RPMI7951 (cell line): ENCODE measurements around the gene ARHGAP6. TPM values are rescaled to one million over a fixed set of nuclear protein-coding genes. Genes with fewer than 3 reads are reported as not detected.
"Not testable (repeated sequence)": the region's sequence is repeated elsewhere in the genome, so short reads cannot be mapped to it uniquely, and the experiment has no call there.

ENCODE experiments used
- DNase-seq: peaks from one replicate; pipeline ENCODE4 v3.0.0-alpha.2; 2012; ENCODE audit warnings: low read depth
- total RNA-seq: library from RNA; depleted of rRNA; stranded (reverse); fragments of >200 nt; shearing (Covaris generic); gene quantifications from 2 replicates; pipeline ENCODE4 v1.2.3, GENCODE V29; 2014

Gene ARHGAP6
- total RNA-seq, 1 experiment from 2014 or later = not detected

DNA sequence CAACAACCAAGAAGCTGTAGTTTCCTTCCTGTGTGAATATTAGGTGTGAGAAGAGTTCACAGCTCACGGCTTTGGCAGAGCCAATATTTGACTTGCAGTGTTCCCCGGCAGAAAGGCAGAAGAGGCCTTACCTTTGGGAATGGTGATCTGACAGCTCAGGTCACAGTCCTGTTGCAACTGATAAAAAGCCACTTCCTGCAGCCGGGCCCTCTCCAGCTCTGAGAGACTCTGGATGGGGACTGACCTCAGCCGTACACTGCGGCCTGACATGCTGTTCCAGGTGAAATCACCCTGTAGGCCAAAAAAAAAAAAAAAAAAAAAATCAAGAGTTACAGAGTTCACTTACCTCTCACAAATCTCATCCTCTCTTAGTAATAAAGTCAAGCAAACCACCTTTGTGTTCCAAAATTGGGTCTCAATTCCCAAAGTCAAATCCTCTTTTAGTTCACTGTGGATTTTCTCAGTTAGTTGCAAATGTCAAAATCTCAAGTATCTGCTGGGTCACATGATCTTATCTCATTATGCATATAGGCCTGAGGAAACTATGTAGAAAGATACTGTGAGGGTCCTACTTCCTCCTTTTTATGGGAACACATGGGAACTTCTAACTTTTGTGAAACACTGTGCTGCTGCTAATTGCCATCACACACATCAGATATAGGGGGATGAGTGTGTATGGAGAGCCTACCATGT is 411.2 kb downstream of the ARHGAP6 start:
- DNase-seq = no peak

DNA sequence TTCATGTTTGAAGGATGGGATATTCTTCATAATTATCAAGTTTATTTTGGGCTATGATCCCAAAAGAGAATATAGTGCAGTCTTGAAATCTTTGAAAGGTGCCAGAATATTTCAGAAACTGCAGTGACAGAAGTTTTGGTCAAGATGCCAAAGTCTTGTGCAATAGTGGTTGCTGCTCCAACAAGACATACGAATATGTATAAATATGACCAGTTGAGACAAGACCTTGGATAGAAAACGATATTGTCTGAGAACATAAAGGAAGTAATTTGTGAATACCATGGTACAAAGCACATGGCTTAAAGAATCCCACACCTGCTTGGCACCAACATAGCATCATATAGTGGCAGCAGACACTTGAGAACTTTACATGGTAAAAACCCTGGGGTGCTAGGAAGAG is 421.1 kb downstream of the ARHGAP6 start:
- DNase-seq = no peak

DNA sequence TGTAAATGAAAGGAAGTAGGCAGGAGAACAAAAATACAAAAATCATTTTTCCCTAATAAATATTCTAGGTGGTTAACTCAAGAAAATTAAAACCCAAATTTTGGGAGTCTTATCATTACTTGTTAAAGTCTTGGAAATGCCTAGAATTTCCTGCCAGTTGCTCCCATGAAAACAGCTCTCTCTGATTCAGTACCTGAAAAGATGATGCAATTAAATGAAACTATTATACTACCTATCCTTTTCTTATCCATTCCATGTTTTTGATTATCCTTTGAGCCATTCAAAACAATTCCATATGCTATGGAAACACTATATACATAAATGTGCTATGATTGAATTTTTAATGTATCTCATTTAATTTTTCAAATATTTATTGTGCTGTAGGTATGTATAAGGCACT is 423.0 kb downstream of the ARHGAP6 start:
- no peak for DNase-seq

DNA sequence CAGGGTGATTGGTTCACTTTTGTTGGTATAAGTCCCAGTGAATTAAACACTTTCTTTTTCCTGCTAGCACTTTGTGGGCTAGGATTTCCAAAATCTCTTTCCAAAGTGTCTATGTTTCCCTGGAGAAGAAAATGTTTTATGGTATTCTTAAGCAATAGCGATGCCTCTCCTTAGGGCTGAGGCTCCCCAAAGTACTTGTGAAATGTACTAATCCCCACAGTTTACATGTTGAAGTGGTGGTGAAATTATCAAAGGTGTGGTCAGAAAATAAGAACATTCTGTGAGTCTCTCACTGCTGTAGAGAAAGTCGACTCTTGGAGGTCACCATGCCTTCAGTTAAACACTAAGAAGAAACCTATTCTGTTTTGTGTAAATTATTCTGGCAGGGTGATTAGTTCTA is 424.0 kb downstream of the ARHGAP6 start:
- no peak for DNase-seq

DNA sequence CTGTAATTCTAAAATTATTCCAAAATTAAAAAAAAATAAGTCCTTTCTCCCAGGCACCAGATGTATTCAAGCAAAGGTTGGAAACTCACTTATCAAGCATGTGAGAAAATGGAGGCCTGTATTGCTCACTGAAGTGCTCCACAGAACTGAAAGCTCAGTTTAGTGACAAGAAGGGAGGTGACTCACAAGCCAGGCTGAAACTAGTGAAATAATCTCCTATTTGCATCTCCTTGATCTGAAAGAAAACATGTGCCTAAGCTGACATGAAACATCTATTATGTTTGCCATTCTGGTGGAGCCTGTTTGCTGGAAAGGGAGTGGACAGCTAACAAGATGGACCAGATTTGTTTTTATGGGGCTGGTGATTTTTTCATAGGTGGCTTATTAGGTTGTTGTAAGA is 426.5 kb downstream of the ARHGAP6 start:
- no peak for DNase-seq

DNA sequence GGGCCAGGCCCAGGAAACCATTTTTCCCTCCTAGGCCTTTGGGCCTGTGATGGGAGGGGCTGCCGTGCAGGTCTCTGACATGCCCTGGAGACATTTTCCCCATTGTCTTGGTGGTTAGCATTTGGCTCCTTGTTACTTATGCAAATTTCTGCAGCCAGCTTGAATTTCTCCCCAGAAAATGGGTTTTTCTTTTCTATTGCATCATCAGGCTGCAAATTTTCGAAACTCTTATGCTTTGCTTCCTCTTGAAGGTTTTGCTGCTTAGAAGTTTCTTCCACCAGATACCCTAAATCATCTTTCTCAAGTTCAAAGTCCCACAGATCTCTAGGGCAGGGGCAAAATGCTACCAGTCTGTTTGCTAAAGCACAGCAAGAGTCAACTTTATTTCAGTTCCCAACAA is 430.3 kb downstream of the ARHGAP6 start:
- DNase-seq = not testable (repeated sequence)

DNA sequence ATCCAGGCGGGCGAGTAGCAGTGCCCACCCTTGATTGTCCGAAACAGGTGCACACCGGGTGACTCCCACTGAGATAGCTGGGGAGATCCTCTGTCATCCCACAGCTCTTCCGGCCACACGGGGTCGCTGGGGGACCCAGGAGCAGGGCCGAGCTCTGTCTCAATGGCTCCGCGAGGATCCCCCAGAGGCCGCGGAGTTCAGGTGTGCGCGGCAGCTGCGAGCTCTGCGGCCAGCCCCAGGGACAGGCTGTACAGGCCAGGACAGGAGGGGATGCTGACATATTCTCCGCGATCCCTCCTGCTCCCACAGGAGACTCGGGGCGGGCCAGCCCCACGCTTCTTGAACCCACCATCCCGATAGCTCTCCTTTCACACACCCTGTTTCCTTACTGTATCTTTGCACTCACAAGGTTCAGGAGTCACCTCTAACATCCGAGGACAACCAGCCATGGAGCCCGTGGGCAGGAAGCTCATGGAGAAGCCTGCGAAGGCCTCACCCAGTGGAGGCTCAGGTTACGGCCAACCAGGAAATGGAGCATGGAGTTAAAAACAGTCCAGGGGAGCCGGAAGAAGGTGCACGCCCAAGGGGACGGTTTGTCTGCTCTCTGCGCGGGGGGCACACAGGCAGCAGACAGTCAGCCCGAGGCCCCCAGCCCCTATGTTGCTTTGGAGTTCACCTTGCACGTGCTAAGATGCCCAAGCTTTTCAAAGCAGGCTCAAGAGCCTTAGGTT is 450.4 kb downstream of the ARHGAP6 start:
- DNase-seq = no peak

DNA sequence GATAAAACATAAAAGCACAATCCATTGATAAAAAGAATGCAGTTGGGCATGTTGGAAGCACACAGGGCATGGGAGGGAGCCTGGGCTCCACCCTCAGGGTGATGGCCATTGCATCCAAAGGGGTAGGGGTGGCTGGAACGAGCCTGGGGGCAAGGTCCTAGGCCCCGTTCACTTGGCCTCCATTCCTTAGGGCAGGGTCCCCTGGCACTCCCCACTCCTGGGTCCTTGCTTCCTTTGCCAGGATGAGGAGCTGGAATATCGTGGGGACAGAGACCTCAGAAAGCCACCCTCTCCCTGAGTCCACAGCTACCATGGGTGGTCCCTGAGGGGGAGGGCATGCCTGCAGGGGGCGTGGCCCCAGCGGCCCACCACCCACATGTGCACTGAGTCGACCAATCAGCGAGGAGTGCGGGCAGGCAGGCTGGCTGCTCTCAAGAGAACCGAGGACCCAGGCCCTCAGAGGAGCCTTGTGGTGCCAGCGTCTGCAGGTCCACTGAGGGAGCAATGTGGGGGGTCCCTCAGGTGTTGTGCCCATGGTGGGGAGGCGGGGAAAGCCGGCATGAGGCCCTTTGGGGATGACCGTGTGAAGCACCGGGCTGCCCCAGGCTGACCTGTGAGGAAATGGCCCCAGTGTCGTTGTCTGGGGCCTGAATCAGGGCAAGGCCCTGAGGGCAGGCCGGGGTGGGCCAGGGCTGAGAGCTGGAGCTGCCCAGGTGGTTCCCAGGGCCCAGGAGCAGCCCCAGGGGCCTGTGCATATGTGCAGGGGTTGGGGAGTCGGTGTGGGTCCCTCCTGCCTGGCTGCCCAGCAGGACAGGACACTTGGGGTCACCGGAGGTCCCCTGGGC is 451.2 kb downstream of the ARHGAP6 start:
- no peak for DNase-seq

DNA sequence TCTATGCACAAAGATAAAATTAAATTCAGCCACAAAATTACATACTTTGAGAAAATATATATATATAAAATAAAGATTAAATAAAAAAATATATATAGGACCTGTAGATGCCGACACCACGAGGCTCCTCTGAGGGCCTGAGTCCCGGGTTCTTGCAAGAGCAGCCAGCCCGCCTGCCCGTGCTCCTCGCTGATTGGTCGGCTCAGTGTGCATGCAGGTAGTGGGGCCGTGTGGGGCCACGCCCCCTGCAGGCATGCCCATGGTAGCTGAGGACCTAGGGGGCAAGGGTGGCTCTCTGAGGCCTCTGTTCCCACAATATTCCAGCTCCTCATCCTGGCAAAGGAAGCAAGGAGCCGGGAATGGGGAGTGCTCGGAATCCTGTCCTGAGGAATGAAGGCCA is 453.0 kb downstream of the ARHGAP6 start:
- DNase-seq = no peak

DNA sequence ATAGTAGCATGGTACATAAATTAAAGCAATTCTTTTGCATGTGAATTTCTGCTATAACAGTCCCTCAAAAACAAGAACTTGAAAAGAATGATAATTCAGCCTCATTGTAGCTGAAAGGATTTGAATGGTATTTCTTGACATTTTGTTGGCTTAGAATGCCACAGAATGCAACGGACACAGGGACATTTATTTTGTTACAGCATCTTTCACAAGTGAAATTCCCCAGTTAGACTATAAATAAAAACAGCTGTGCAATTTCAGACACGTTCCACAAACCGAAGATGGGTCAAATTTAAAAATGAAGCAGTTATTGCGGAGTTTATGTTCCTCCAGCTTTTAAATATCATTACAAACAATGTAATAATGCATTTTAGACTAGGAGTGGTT is 455.3 kb downstream of the ARHGAP6 start:
- no peak for DNase-seq

DNA sequence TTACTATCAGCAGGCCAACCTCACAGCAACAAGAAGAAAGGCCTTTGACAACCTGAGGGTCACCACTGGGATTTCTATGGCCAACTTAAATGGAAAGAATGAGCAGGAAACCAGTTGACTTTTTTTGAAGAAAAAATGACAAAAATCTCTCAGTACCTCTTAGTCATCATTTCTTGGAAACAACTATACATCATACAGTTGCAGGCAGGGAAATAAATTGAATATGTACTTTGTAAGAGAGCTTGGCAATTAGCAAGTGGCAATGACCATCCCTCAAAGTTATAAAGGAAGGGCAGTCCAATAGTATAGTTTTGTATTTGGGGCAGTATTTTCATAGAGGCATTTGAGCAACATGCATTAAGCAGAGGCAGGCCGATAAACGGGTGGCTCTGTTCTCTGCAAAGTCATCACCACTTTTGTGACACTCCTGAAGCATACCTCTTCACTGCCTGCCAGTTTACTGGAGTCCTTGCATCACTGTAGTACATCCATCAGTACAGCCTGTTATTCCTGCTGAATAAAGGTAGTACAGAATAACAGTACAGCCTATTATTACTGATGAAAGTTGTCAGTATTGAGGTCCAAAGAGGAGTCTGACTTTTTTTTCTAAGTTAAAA is 455.8 kb downstream of the ARHGAP6 start:
- DNase-seq = no peak

DNA sequence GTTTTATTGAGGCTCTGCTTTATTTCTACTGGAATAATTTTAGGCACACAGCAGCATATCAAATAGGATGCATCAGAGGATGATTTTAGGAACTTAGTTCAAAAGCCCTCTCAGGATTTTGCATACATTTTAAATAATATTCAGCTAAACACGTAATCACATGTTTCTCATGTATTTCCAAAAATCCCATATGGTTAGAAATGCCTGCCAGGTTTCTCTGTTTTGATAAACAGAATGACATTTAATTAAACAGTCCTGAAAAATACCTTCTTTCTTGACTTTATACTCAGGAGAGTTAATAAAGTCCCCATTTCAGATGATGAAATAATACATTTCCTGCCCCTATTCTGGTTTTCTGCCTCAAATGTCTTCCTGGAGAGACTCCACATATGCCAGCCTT is 459.0 kb downstream of the ARHGAP6 start:
- no peak for DNase-seq

DNA sequence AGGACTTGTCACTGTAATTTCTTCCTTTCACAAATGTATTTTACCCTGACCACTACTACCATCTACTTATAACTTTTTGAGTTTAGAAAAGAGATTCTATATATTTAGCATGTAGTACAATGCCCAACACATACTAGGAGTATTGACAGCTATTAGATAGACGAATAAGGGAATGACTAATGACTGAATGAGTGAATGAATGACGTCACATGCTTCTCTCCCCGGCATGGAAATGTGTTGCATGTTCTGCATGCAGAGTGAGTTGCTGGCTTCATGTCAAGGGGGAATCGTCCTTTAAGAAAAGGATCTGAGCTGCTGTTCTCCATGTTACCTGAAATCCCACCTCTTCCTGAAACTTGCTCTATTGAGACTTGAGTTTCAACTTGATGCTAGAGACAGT is 459.9 kb downstream of the ARHGAP6 start:
- DNase-seq = no peak

DNA sequence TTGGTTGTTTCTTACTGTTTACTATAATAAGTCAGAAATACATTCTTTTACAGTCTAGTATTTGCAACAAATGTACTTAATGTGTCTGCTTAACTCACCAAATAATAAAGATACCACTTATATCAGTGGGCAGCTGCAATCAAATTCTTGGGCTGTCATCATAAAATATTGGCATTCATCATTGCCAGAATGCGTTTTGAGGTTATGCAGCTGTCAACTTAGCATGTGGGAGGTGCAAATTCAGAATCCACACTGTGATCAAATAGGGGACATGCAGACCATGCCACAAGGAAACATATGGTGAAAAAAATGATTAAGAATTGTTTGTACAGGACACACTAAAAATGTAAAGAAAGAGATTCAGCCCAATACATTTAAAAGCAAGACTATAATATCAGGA is 468.0 kb downstream of the ARHGAP6 start:
- no peak for DNase-seq

DNA sequence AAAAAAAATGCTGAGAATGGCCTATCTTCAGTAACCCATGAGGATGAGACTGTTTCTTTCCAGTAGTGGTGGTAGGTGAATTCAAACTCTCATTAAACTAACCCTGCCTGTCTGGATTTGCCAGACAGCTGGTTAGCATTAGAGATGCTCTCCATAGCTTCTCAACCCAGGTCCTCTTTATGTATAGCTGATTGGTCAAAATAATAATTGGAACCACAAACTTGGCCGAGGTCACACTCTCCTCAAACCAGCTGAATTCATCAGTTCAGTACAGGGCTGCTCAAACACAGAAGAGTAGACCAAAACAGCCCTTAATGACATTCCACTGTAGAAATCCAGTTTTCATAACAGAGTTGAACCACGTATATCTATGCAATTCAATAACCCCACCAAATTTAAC is 469.2 kb downstream of the ARHGAP6 start:
- no peak for DNase-seq

DNA sequence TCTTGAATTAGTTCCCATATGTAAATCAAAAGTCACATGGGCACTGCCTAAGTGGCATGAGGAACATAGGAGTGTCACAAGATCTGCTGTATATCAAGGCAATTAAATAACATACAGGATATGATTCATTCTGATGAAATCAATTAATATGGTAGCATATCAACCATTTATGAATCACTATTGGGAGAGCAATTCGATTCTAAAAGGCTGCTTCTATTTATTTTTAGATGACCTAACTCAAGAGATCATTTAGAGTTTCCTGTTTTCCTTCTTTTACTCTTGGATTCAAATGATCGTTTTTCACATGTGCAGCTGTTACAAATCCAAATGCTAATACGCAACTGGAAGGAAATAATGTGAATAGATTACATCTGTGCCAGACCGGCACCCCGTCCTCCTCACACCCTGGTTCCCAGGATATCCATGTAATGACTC is 472.7 kb downstream of the ARHGAP6 start:
- DNase-seq = no peak

DNA sequence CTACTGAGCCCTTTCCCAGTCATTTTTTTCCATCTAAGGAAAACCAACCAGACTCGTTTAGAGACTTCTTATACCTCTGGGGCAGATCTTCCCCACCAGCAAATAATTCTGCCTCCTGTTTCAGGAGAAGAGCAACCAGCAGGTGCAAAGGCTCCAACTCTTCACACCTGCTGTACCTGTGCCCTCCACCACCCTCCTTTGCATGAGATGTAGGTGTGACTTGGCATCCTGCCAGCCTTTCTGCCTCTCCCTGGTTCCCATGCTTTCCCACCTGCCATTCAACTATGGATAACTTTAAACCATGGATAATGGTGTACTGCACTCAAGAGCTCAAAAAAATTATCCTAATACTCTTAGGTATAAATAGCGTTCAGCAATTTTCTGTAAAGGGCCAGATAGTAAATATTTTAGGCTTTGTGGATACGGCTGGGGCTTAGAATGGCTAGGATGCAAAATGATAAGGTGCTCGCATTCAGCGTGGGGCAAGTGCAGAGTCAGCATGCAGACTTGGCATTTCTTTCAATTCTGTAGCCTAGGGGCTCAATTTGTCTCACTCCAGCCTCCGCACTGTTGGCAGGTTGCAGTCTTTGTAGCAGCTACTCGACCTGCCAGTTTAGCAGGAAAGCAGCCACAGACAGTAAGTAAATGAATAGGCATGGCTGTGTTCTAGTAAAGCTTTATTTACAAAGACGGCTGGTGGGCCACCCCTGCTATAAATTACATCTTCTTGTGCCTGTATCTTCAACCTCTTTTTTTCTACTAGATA is 474.8 kb downstream of the ARHGAP6 start:
- no peak for DNase-seq

DNA sequence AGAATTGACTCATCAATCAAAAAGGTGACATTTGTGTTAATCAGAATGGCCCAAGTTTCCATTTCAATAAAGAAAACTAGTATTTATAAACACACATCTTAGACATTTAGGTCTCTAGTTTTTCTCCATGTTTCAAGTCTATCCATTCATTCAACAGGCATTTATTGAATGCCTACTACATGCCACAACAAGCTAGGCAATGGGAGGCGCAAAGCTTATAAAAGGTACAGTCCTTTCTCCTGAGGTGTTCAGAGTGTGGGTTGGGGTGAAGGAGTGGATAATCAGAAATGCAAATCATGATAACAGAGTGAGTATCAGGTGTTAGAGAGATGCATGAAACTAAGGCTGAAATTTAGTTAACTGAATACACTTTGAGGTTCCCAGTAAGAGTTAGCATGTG is 476.6 kb downstream of the ARHGAP6 start:
- DNase-seq = no peak

DNA sequence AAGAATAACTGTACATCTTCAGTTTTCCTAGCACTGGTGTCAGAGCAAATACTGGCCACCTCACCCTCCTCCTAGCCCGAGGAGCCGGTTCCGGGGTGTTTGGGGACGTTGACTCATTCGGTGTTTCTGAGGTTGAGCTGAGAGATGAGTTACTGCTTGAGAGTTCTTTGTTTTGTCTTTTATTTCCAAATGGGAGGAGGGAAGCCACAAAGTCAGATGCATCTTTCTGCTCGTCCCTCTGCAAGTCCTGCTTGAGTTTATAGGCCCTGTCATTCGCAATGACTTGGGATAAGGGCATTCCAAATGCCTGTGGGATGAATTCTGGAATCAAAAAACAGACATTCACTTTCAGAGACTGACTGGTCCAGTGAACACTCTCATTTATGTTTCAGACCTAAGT is 477.1 kb downstream of the ARHGAP6 start:
- peak; percentile 5 for DNase-seq

DNA sequence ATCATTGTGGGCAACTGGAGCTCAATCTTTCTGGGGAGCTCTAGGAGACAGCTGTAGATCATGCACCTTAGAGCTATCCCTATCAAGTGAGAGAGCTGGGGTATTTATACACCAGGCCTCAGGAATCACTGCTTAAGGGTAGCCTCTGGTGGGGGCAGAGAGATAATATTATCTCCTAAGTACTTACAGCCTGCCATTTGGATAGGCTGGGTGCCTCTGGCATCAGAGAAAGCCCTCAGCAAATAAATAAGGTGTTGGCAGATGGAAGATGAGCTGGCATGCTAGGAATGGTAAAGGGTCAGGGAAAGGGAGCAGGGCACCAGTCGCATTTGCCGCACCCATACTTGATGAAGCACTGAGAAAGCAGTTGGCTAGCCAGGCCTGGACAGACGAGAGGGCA is 478.7 kb downstream of the ARHGAP6 start:
- no peak for DNase-seq

DNA sequence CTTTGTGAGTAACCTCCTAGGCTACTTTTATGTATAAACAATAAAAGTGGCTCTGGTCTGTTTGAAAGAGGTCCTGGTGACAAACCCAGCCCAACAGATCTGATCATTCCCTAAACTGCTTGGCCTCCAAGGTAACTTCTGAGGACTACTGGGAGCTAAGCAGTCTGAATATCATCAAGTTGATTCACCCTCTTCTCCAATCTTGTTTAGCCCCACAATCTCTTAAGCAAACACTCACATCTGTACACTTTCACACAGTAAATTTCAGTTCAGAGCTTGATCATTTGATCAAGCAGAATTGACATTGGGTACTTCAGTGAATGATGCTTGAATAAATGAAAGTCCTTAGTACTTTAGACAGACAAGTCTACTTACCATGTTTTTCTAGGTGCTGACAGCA is 479.9 kb downstream of the ARHGAP6 start:
- DNase-seq = no peak

DNA sequence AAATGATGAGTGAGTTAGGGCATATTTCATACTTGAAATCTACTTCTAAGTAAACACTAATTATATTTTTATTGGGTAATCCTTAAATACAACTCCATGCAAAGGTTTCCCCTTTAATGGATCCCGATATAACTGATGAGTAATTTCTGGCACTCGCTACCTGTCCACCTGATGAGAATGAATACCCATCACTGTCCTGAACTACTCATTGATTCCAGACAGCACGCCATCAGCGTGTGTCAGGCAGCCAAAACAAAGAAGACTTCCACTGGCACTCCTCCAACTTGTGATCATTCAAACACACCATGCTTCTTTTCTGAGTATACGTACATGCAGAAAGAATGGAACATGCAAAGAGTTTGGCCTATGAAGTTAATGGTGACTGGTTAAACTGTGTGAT is 485.1 kb downstream of the ARHGAP6 start:
- no peak for DNase-seq
